Uterus (tissue), 2 donors: ENCODE results near the gene FARP2.

ENCODE experiments used
- POLR2A ChIP-seq, 2 donors: fragments of 450-650 bp; IDR thresholded peaks; one replicate each; pipeline ENCODE4 v1.6.1; 2016; ENCODE audit warnings: antibody characterized with exemption in 2 of 2, mild to moderate bottlenecking in 1 of 2, moderate library complexity in 1 of 2
- TF ChIP-seq, protein P1 (sequence below), 4 experiments: fragments of 200-600 bp in 2 of 4; fragments of 450-650 bp in 2 of 4; sonication (generic) in 2 of 4; IDR thresholded peaks; one replicate each; pipeline ENCODE4 v1.5.1; 2016 to 2019; ENCODE audit warnings: antibody characterized with exemption in 4 of 4, mild to moderate bottlenecking in 2 of 4, moderate library complexity in 1 of 4

DNA sequence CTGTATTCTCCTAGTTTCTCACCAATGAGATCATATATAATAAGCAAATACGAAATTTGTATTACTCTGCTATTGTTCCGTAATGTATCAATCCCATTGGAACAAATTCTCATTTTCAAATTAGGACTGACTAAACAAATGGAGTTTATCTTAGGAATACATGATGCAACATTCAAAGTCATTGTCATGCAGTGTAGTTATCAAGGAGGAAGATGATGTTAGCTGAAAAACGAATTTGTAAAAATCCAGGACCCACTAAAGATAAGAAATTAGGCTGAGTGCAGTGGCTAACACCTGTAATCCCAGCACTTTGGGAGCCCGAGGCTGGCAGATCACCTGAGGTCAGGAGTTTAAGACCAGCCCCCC is 25.5 kb upstream of the FARP2 start:
- TF ChIP-seq, protein P1, sequence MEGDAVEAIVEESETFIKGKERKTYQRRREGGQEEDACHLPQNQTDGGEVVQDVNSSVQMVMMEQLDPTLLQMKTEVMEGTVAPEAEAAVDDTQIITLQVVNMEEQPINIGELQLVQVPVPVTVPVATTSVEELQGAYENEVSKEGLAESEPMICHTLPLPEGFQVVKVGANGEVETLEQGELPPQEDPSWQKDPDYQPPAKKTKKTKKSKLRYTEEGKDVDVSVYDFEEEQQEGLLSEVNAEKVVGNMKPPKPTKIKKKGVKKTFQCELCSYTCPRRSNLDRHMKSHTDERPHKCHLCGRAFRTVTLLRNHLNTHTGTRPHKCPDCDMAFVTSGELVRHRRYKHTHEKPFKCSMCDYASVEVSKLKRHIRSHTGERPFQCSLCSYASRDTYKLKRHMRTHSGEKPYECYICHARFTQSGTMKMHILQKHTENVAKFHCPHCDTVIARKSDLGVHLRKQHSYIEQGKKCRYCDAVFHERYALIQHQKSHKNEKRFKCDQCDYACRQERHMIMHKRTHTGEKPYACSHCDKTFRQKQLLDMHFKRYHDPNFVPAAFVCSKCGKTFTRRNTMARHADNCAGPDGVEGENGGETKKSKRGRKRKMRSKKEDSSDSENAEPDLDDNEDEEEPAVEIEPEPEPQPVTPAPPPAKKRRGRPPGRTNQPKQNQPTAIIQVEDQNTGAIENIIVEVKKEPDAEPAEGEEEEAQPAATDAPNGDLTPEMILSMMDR (IDR thresholded peaks at IDR 0.05): no peak
- TF ChIP-seq POLR2A (IDR thresholded peaks at IDR 0.05): no peak
